HepG2 (cell line): ENCODE results near the gene ZNF174. TPM values are rescaled to one million over a fixed set of nuclear protein-coding genes. Genes with fewer than 3 reads are reported as not detected.
A peak's percentile ranks its signal among the peaks of the same experiment; 100 is the strongest.

Experiments
- KLF9 ChIP-seq: IDR thresholded peaks from 2 replicates; pipeline ENCODE4 v1.6.1; 2016; ENCODE audit warnings: low read depth
- MBNL3 ChIP-seq: fragments of 250-450 bp; sonication (Bioruptor Pico); conservative IDR thresholded peaks from 2 replicates; pipeline ENCODE4 v1.8.0; 2022; ENCODE audit warnings: mild to moderate bottlenecking, inconsistent platforms
- RFXANK ChIP-seq: IDR thresholded peaks from 2 replicates; pipeline ENCODE4 v1.6.1; 2016
- SALL1 ChIP-seq: sonication (generic); formaldehyde crosslinking; IDR thresholded peaks from 2 replicates; pipeline ENCODE4 v1.8.0; 2022; ENCODE audit warnings: mild to moderate bottlenecking, missing genetic modification reagents
- SETDB1 ChIP-seq: sonication (generic); formaldehyde crosslinking; IDR thresholded peaks from 2 replicates; pipeline ENCODE4 v1.5.1; 2020; ENCODE audit warnings: missing genetic modification reagents, mild to moderate bottlenecking, borderline replicate concordance
- SP2 ChIP-seq: sonication (generic); formaldehyde crosslinking; IDR thresholded peaks from 2 replicates; pipeline ENCODE4 v1.5.1; 2020; ENCODE audit warnings: mild to moderate bottlenecking, missing genetic modification reagents
- ZFYVE20 ChIP-seq: sonication (generic); formaldehyde crosslinking; IDR thresholded peaks from 2 replicates; pipeline ENCODE4 v1.8.0; 2023; ENCODE audit warnings: low read depth, mild to moderate bottlenecking, moderate library complexity, missing genetic modification reagents, borderline replicate concordance
- ZNF18 ChIP-seq: sonication (generic); formaldehyde crosslinking; IDR thresholded peaks from 2 replicates; pipeline ENCODE4 v1.8.0; 2022; ENCODE audit warnings: mild to moderate bottlenecking, missing genetic modification reagents; ENCODE audit not compliant: insufficient replicate concordance
- ZNF484 ChIP-seq: sonication (generic); formaldehyde crosslinking; IDR thresholded peaks from 2 replicates; pipeline ENCODE4 v1.5.1; 2020; ENCODE audit warnings: mild to moderate bottlenecking, low read depth, missing genetic modification reagents, borderline replicate concordance
- ZNF605 ChIP-seq: sonication (generic); formaldehyde crosslinking; IDR thresholded peaks from 2 replicates; pipeline ENCODE4 v1.8.0; 2022; ENCODE audit warnings: mild to moderate bottlenecking, missing genetic modification reagents
- ZNF781 ChIP-seq: sonication (generic); formaldehyde crosslinking; IDR thresholded peaks from 2 replicates; pipeline ENCODE4 v1.5.1; 2020; ENCODE audit warnings: borderline replicate concordance, mild to moderate bottlenecking, missing genetic modification reagents; ENCODE audit errors: not compliant biosample characterization
- ZUFSP ChIP-seq: sonication (generic); formaldehyde crosslinking; IDR thresholded peaks from 2 replicates; pipeline ENCODE4 v1.9.0; 2021; ENCODE audit warnings: missing genetic modification reagents, mild to moderate bottlenecking, borderline replicate concordance
- polyA plus RNA-seq, 8 experiments: library from polyadenylated mRNA; depleted of rRNA in 3 of 8; stranded (reverse) in 7 of 8; unstranded in 1 of 8; fragments of >200 nt; fragmentation: Illumina TruSeq in 4 of 8; extraction: Trizol in 4 of 8; gene quantifications; 2 replicates each; pipeline versions ENCODE4 v1.2.1 to v1.2.3, GENCODE V29; 2011 to 2016; ENCODE audit warnings: low read depth in 4 of 8, missing spikeins in 1 of 8, mixed read lengths in 1 of 8; ENCODE audit not compliant: insufficient read depth in 1 of 8
- total RNA-seq, 5 experiments: library from RNA; depleted of rRNA; stranded (reverse); fragments of >200 nt; fragmentation: Illumina TruSeq; extraction: Trizol; gene quantifications; 2 replicates each; pipeline ENCODE4 v1.2.3, GENCODE V29; 2016; ENCODE audit warnings: low read depth in 1 of 5
- TF ChIP-seq, protein P1 (sequence below): sonication (generic); formaldehyde crosslinking; IDR thresholded peaks from 2 replicates; pipeline ENCODE4 v1.5.1; 2020; ENCODE audit warnings: missing genetic modification reagents, mild to moderate bottlenecking, borderline replicate concordance
- TF ChIP-seq, protein P2 (sequence below): sonication (generic); formaldehyde crosslinking; IDR thresholded peaks from 2 replicates; pipeline ENCODE4 v1.4.0; 2020; ENCODE audit warnings: mild to moderate bottlenecking, missing genetic modification reagents
- TF ChIP-seq, protein P3 (sequence below): sonication (generic); IDR thresholded peaks from 2 replicates; pipeline ENCODE4 v1.6.1; 2016; ENCODE audit warnings: low read depth, borderline replicate concordance

The ZNF174 gene
- total and polyA plus RNA-seq, 2 of the 13 experiments (the other 11 are each of a cell fraction or from before 2014, with no cell fraction given), result 8.3 to 10.6 TPM

DNA sequence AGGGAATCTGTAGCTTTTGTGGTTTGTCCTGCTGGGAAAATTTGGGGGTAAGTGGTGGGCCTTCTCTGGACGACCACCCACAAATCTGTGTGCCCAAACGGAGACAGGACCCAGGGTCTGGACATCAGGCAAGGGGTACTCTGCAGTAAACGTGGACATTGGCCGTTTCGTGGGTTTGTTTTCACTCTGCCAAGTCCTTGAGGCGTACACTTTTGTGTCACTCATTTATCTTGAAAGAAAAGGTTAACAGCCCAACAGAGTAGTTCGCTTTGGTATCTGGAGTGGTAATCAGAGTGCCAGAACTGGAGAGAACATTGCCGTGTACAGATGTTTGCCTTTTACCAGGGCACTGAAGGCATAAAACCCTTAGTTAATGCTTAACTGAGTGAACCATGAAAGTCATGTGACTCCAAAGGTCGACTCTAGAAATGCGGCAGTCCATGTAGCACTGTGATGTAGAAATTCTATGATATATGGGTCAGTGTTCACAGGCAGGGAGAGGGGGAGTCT, 57.9 kb downstream of the ZNF174 start (continued):
- TF ChIP-seq, protein P1, sequence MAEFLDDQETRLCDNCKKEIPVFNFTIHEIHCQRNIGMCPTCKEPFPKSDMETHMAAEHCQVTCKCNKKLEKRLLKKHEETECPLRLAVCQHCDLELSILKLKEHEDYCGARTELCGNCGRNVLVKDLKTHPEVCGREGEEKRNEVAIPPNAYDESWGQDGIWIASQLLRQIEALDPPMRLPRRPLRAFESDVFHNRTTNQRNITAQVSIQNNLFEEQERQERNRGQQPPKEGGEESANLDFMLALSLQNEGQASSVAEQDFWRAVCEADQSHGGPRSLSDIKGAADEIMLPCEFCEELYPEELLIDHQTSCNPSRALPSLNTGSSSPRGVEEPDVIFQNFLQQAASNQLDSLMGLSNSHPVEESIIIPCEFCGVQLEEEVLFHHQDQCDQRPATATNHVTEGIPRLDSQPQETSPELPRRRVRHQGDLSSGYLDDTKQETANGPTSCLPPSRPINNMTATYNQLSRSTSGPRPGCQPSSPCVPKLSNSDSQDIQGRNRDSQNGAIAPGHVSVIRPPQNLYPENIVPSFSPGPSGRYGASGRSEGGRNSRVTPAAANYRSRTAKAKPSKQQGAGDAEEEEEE (CRISPR knock-in tag), result 0 out of 2 replicates have a peak, but pooled peaks have one; percentile 6
- TF ChIP-seq, protein P2, sequence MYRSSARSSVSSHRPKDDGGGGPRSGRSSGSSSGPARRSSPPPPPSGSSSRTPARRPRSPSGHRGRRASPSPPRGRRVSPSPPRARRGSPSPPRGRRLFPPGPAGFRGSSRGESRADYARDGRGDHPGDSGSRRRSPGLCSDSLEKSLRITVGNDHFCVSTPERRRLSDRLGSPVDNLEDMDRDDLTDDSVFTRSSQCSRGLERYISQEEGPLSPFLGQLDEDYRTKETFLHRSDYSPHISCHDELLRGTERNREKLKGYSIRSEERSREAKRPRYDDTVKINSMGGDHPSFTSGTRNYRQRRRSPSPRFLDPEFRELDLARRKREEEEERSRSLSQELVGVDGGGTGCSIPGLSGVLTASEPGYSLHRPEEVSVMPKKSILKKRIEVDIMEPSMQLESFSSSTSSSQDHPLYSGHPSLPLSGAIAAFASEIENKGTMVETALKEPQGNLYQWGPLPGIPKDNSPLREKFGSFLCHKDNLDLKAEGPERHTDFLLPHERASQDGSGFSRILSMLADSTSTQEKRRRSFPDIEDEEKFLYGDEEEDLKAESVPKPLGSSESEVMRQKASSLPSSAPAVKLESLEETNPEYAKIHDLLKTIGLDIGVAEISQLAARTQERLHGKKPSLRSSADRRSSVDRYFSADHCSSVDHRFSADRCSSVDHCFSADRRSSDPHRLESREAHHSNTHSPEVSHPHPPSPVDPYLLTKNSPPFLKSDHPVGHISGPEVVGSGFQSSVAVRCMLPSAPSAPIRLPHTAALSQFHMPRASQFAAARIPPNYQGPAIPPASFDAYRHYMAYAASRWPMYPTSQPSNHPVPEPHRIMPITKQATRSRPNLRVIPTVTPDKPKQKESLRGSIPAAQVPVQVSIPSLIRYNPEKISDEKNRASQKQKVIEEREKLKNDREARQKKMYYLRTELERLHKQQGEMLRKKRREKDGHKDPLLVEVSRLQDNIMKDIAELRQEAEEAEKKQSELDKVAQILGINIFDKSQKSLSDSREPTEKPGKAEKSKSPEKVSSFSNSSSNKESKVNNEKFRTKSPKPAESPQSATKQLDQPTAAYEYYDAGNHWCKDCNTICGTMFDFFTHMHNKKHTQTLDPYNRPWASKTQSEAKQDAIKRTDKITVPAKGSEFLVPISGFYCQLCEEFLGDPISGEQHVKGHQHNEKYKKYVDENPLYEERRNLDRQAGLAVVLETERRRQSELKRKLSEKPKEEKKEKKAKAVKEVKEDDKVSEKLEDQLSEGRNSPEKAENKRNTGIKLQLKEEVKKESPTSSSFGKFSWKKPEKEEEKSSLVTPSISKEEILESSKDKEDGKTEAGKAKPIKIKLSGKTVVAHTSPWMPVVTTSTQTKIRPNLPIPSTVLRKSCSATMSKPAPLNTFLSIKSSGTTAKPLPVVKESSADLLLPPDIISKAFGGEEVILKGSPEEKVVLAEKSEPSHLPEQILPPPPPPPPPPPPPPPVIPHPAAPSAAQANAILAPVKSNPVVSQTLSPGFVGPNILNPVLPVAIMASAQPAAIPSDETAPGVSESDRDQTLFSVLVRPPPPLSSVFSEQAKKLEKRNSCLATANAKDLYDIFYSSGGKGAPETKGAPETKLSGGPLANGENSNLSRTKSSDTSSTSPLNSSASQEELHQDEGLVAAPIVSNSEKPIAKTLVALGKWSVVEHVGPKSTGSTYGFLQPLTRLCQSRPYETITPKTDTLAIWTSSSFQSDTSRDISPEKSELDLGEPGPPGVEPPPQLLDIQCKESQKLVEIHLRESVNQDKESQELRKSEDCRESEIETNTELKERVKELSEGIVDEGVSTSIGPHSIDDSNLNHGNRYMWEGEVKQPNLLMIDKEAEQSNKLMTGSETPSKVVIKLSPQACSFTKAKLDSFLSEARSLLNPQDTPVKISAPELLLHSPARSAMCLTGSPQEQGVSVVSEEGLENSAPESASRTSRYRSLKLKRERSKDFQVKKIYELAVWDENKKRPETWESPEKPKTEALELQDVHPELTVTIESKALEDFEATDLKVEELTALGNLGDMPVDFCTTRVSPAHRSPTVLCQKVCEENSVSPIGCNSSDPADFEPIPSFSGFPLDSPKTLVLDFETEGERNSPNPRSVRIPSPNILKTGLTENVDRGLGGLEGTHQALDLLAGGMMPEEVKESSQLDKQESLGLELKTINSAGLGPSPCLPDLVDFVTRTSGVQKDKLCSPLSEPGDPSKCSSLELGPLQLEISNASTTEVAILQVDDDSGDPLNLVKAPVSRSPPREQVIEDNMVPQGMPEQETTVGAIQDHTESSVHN, result no peak
- no peak for TF ChIP-seq RFXANK (CRISPR knock-in tag)
- no peak for TF ChIP-seq SALL1
- no peak for TF ChIP-seq SP2
- TF ChIP-seq ZNF18 (CRISPR knock-in tag), result no peak
- TF ChIP-seq ZUFSP, result no peak
- TF ChIP-seq ZFYVE20 (CRISPR knock-in tag), result no peak
- no peak for TF ChIP-seq ZNF781 (CRISPR knock-in tag)
- no peak for TF ChIP-seq SETDB1 (CRISPR knock-in tag)
- TF ChIP-seq ZNF484 (CRISPR knock-in tag), result no peak; the same call in 1 of the 2 replicates
- TF ChIP-seq MBNL3 (CRISPR knock-in tag), result no peak
- no peak for TF ChIP-seq KLF9 (CRISPR knock-in tag)
- TF ChIP-seq, protein P3, sequence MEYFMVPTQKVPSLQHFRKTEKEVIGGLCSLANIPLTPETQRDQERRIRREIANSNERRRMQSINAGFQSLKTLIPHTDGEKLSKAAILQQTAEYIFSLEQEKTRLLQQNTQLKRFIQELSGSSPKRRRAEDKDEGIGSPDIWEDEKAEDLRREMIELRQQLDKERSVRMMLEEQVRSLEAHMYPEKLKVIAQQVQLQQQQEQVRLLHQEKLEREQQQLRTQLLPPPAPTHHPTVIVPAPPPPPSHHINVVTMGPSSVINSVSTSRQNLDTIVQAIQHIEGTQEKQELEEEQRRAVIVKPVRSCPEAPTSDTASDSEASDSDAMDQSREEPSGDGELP, result peak; percentile 64; the same call in 1 of the 2 replicates
- no peak for TF ChIP-seq ZNF605
